ENCODE results near the gene PXDN.

DNA sequence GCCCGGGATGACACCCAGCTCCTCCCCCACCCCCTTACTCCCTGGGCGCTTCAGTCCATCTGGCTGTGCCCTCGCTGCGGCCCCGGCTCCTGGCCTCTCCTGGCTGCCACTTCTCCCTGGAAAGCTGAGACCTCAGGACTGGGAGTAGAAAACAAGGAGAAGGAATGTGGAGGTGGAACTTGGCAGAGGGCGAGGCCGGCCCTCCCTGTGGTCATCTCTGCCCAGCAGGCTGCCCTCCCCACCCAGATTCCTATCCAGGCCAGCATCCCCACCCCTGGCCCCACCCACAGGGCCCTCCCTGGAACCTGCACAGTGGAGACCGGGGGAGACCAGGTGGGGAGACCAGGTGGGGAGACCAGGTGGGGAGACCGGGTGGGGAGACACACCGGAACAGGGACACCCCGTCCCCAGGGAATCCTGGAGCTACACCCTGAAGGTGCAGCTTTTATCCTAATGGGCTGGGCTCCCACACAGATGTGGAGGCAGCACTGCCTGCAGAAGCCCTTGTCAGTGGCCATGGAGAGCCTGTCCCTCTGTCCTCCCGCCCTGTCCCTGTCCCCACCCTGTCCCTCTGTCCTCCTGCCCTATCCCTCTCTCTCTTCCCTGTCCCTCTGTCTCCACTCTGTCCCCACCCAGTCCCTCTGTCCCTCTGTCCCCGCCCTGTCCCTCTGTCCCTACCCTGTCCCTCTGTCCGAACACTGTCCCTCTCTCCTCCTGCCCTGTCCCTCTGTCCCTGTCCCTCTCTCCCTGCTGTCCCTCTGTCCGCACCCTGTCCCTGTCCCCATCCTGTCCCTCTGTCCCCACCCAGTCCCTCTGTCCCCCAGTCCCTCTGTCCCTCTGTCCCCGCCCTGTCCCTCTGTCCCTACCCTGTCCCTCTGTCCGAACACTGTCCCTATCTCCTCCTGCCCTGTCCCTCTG is 157.1 kb downstream of the PXDN start:
- no peak for TF ChIP-seq POLR2A (IDR thresholded peaks at IDR 0.05)
- no peak for TF ChIP-seq CTCF (IDR thresholded peaks at IDR 0.05)

Measured in esophagus squamous epithelium (tissue), 4 donors.